Neural progenitor cell (in vitro differentiated cells): Measurements from ENCODE around the gene CD37. TPM values are rescaled to one million over a fixed set of nuclear protein-coding genes. Genes with fewer than 3 reads are reported as not detected.

Experiments
- DNase-seq: peaks from one replicate; pipeline ENCODE4 v3.0.0-alpha.2; 2016; ENCODE audit warnings: low spot score
- H2AFZ ChIP-seq: fragments of 200-600 bp; sonication (generic); replicated peaks from 2 replicates; pipeline ENCODE4 v1.6.1; 2016; ENCODE audit warnings: antibody characterized with exemption
- H3F3A ChIP-seq: fragments of 200-600 bp; sonication (generic); 2 replicates; pipeline ENCODE4 v1.6.1; 2016; ENCODE audit warnings: antibody characterized with exemption, low read depth
- H3K27ac ChIP-seq: fragments of 200-600 bp; sonication (generic); 2 replicates; pipeline ENCODE4 v1.5.1; 2016; ENCODE audit warnings: mild to moderate bottlenecking
- H3K27me3 ChIP-seq: fragments of 200-600 bp; sonication (generic); 2 replicates; pipeline ENCODE4 v1.6.1; 2016; ENCODE audit warnings: mild to moderate bottlenecking, moderate library complexity
- H3K36me3 ChIP-seq: fragments of 200-600 bp; sonication (generic); 2 replicates; pipeline ENCODE4 v1.5.1; 2016
- H3K4me1 ChIP-seq: fragments of 200-600 bp; sonication (generic); 2 replicates; pipeline ENCODE4 v1.6.1; 2016; ENCODE audit warnings: mixed run types
- H3K4me2 ChIP-seq: fragments of 200-600 bp; sonication (generic); 2 replicates; pipeline ENCODE4 v1.6.1; 2016
- H3K4me3 ChIP-seq: fragments of 200-600 bp; sonication (generic); 2 replicates; pipeline ENCODE4 v1.5.1; 2016
- H3K79me2 ChIP-seq: fragments of 200-600 bp; sonication (generic); 2 replicates; pipeline ENCODE4 v1.6.1; 2016; ENCODE audit warnings: low read depth
- H3K9ac ChIP-seq: fragments of 200-600 bp; sonication (generic); 2 replicates; pipeline ENCODE4 v1.6.1; 2016
- H3K9me3 ChIP-seq: fragments of 200-600 bp; sonication (generic); 2 replicates; pipeline ENCODE4 v1.5.1; 2016; ENCODE audit warnings: low read depth
- H4K20me1 ChIP-seq: fragments of 200-600 bp; sonication (generic); 2 replicates; pipeline ENCODE4 v1.6.1; 2016; ENCODE audit warnings: low read depth
- H3K27ac Mint-ChIP-seq: 3 replicates; pipeline ENCODE4 v1.8.0; 2021; ENCODE audit warnings: mixed read lengths
- H3K27me3 Mint-ChIP-seq: 2 replicates; pipeline ENCODE4 v1.8.0; 2022; ENCODE audit warnings: low read depth, mild to moderate bottlenecking, inconsistent platforms, moderate library complexity, mixed read lengths; ENCODE audit not compliant: insufficient read depth
- H3K36me3 Mint-ChIP-seq: 3 replicates; pipeline ENCODE4 v1.8.0; 2021; ENCODE audit warnings: mixed read lengths
- H3K4me1 Mint-ChIP-seq: 3 replicates; pipeline ENCODE4 v1.8.0; 2021; ENCODE audit warnings: mixed read lengths
- H3K4me3 Mint-ChIP-seq: 3 replicates; pipeline ENCODE4 v1.8.0; 2021; ENCODE audit warnings: mild to moderate bottlenecking, moderate library complexity, mixed read lengths
- H3K9me3 Mint-ChIP-seq: 3 replicates; pipeline ENCODE4 v1.8.0; 2020; ENCODE audit warnings: mixed read lengths
- EZH2 ChIP-seq: fragments of 200-600 bp; sonication (generic); IDR thresholded peaks from 2 replicates; pipeline ENCODE4 v1.6.1; 2017; ENCODE audit warnings: antibody characterized with exemption, mild to moderate bottlenecking, moderate library complexity
- EZH2phosphoT487 ChIP-seq: fragments of 200-600 bp; sonication (generic); IDR thresholded peaks from 2 replicates; pipeline ENCODE4 v1.6.1; 2017; ENCODE audit warnings: antibody characterized with exemption
- total RNA-seq: library from RNA; depleted of rRNA; stranded (reverse); fragments of >200 nt; gene quantifications from 2 replicates; pipeline ENCODE4 v1.2.3, GENCODE V29; 2015; ENCODE audit warnings: low replicate concordance
- TF ChIP-seq, protein P1 (sequence below): fragments of 200-600 bp; sonication (generic); IDR thresholded peaks from 2 replicates; pipeline ENCODE4 v1.5.1; 2017; ENCODE audit warnings: antibody characterized with exemption, mild to moderate bottlenecking

CD37 gene
- total RNA-seq, 1 donor from 2014 or later: not detected

DNA sequence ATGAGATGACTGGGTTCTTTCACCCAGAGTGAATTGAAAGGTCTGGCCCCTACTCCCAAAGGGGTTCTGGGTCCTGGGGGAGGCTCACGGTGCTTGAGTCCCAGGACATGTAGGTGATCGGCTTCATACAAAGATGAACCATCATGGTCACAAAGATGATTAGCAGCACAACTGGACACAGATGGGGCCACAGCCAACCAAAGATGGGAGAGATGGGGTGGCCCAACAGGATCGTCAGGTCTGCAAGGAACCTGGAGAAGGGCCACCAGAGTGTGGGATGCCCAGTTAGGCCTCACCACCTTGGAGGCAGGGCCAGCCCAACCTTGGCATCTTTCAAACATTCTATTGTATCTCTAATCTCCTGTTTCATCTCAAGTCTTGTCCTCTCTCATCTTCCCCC lies 44.7 kb upstream of the CD37 start:
- H3K4me3 ChIP-seq: no peak overlapping the region
- H3F3A ChIP-seq: no peaks in the 10 kb centered on the region
- no peaks in the 10 kb centered on the region for H3K4me1 Mint-ChIP-seq
- peaks cover 4% of the 10 kb centered on the region for H3K27me3 Mint-ChIP-seq
- no peak overlapping the region for H3K27ac Mint-ChIP-seq
- H3K27me3 ChIP-seq: no peaks in the 10 kb centered on the region
- DNase-seq: no peak
- no peaks in the 10 kb centered on the region for H4K20me1 ChIP-seq
- H3K4me3 Mint-ChIP-seq: no peak overlapping the region
- peaks cover 7% of the 10 kb centered on the region for H3K36me3 Mint-ChIP-seq
- H3K4me1 ChIP-seq: no peaks in the 10 kb centered on the region
- H3K36me3 ChIP-seq: no peaks in the 10 kb centered on the region
- peaks cover 12% of the 10 kb centered on the region for H3K9me3 Mint-ChIP-seq
- H3K9ac ChIP-seq: no peak overlapping the region
- no peaks in the 10 kb centered on the region for H3K79me2 ChIP-seq
- no peak overlapping the region for H3K4me2 ChIP-seq
- no peak overlapping the region for H3K27ac ChIP-seq
- no peak overlapping the region for H2AFZ ChIP-seq
- TF ChIP-seq EZH2 (no peak), EZH2phosphoT487 (no peak)
- TF ChIP-seq, protein P1, sequence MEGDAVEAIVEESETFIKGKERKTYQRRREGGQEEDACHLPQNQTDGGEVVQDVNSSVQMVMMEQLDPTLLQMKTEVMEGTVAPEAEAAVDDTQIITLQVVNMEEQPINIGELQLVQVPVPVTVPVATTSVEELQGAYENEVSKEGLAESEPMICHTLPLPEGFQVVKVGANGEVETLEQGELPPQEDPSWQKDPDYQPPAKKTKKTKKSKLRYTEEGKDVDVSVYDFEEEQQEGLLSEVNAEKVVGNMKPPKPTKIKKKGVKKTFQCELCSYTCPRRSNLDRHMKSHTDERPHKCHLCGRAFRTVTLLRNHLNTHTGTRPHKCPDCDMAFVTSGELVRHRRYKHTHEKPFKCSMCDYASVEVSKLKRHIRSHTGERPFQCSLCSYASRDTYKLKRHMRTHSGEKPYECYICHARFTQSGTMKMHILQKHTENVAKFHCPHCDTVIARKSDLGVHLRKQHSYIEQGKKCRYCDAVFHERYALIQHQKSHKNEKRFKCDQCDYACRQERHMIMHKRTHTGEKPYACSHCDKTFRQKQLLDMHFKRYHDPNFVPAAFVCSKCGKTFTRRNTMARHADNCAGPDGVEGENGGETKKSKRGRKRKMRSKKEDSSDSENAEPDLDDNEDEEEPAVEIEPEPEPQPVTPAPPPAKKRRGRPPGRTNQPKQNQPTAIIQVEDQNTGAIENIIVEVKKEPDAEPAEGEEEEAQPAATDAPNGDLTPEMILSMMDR: no peak
- H3K9me3 ChIP-seq: no peaks in the 10 kb centered on the region

DNA sequence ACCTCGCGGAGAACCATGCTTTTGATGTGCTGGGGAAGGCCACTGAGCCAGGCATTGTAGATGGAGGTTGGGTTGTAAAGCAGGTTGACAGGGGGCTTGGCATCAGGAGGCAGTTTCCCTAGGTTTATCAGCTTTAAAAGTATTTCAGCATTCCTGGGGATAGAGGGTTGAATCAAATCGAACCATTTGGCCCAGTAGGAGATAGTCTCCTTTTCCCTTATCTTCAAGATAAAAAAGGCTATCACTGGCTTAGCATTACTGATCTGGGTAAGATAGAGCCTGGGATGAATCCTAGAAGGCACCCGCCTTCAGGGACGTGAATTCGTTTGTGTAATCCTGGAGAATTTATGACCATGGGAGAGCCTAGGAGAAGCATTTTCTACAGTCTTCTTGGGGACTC lies 40.8 kb upstream of the CD37 start:
- no peaks in the 10 kb centered on the region for H3K4me1 ChIP-seq
- TF ChIP-seq EZH2: no peak
- TF ChIP-seq EZH2phosphoT487: no peak
- TF ChIP-seq, protein P1: no peak
- H3K9ac ChIP-seq: no peak overlapping the region
- H3K36me3 ChIP-seq: no peaks in the 10 kb centered on the region
- H3K4me3 ChIP-seq: no peak overlapping the region
- H3K4me3 Mint-ChIP-seq: no peak overlapping the region
- H3K27ac Mint-ChIP-seq: no peak overlapping the region
- H3K9me3 Mint-ChIP-seq: peaks cover 1% of the 10 kb centered on the region
- H4K20me1 ChIP-seq: no peaks in the 10 kb centered on the region
- no peaks in the 10 kb centered on the region for H3K4me1 Mint-ChIP-seq
- H3K4me2 ChIP-seq: no peak overlapping the region
- H2AFZ ChIP-seq: no peak overlapping the region
- peaks cover 5% of the 10 kb centered on the region for H3K36me3 Mint-ChIP-seq
- no peak overlapping the region for H3K27ac ChIP-seq
- DNase-seq: no peak
- no peaks in the 10 kb centered on the region for H3K27me3 ChIP-seq
- no peaks in the 10 kb centered on the region for H3K9me3 ChIP-seq
- no peaks in the 10 kb centered on the region for H3F3A ChIP-seq
- H3K27me3 Mint-ChIP-seq: no peaks in the 10 kb centered on the region
- no peaks in the 10 kb centered on the region for H3K79me2 ChIP-seq

DNA sequence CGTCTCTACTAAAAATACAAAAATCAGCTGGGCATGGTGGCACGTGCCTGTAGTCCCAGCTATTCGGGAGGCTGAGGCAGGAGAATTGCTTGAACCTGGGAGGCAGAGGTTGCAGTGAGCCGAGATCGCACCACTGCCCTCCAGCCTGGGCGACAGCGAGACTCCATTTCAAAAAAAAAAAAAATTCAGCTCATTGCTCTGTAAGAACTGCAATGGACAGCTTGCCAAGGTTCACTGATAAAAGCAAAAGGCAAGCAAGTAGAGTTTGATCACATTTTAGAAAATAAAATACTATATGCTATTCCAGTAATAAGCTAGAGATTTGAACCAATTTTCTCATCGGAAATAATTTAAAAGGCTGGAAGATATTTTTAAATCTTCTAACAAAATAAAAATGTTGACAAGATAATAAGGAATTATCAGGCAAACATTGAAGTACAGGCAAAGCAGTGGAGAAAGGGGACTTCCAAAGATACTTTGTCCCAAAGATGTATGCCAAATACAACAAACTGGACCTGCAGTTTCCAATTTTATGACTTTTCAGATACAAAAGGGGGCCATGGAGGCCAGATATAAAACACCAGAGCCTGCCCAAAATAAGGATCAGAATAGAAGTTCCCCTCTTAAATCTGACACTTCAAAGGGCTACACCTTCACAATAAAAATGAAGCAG lies 39.9 kb upstream of the CD37 start:
- Histone ChIP-seq H3K27ac (no peak overlapping the region), H3K4me3 (no peak overlapping the region), H3K79me2 (no peaks in the 10 kb centered on the region), H3K27me3 (no peaks in the 10 kb centered on the region), H3K9ac (no peak overlapping the region), H3K9me3 (no peaks in the 10 kb centered on the region), H3K36me3 (no peaks in the 10 kb centered on the region), H4K20me1 (no peaks in the 10 kb centered on the region), H3K4me2 (no peak overlapping the region), H3F3A (peaks cover 2% of the 10 kb centered on the region), H2AFZ (no peak overlapping the region), H3K4me1 (no peaks in the 10 kb centered on the region)
- Mint-ChIP-seq H3K27me3 (no peaks in the 10 kb centered on the region), H3K9me3 (no peaks in the 10 kb centered on the region), H3K4me3 (no peak overlapping the region), H3K36me3 (peaks cover 5% of the 10 kb centered on the region), H3K27ac (no peak overlapping the region), H3K4me1 (no peaks in the 10 kb centered on the region)
- no peak for DNase-seq
- TF ChIP-seq EZH2phosphoT487 (no peak), EZH2 (no peak)
- TF ChIP-seq, protein P1: no peak
